NCI-H748 treated with DMSO at 0.1 percent for 48 hours (cell line): Measurements from ENCODE around the gene GRIK1.

ENCODE experiments used
- DNase-seq: peaks from one replicate; lab custom pipeline; 2025; lab: John Stamatoyannopoulos, UW

GRIK1 gene

GRCh38 chr21:29718081-29718815, 221.5 kb downstream of the GRIK1 start:
- no peak for DNase-seq

GRCh38 chr21:29717659-29718058, 222.1 kb downstream of the GRIK1 start:
- no peak for DNase-seq

GRCh38 chr21:29716753-29717152, 223.0 kb downstream of the GRIK1 start:
- DNase-seq = no peak

- no peak for DNase-seq
These were observed 224.7 kb downstream of the GRIK1 start for GRCh38 chr21:29715089-29715488.

GRCh38 chr21:29712818-29713217, 227.0 kb downstream of the GRIK1 start:
- no peak for DNase-seq

GRCh38 chr21:29711236-29711635, 228.6 kb downstream of the GRIK1 start:
- no peak for DNase-seq

- DNase-seq = no peak
These were observed 229.3 kb downstream of the GRIK1 start for GRCh38 chr21:29710498-29710897.

GRCh38 chr21:29708401-29708800, 231.4 kb downstream of the GRIK1 start:
- DNase-seq = no peak

GRCh38 chr21:29704719-29705118, 235.1 kb downstream of the GRIK1 start:
- no peak for DNase-seq

- DNase-seq = no peak
These were observed 238.1 kb downstream of the GRIK1 start for GRCh38 chr21:29701676-29702075.

- DNase-seq = no peak
These were observed 242.1 kb downstream of the GRIK1 start for GRCh38 chr21:29697555-29698193.

GRCh38 chr21:29696937-29697336, 242.9 kb downstream of the GRIK1 start:
- DNase-seq = no peak

- no peak for DNase-seq
These were observed 247.9 kb downstream of the GRIK1 start for GRCh38 chr21:29691616-29692491.

- no peak for DNase-seq
These were observed 250.0 kb downstream of the GRIK1 start for GRCh38 chr21:29689753-29690152.

GRCh38 chr21:29684106-29684505, 255.7 kb downstream of the GRIK1 start:
- no peak for DNase-seq

GRCh38 chr21:29682800-29683199, 257.0 kb downstream of the GRIK1 start:
- no peak for DNase-seq

- DNase-seq = no peak
These were observed 259.5 kb downstream of the GRIK1 start for GRCh38 chr21:29680273-29680672.

GRCh38 chr21:29678626-29679025, 261.2 kb downstream of the GRIK1 start:
- DNase-seq = no peak

- DNase-seq = no peak
These were observed 262.5 kb downstream of the GRIK1 start for GRCh38 chr21:29677326-29677725.

GRCh38 chr21:29676395-29676794, 263.4 kb downstream of the GRIK1 start:
- DNase-seq = no peak

GRCh38 chr21:29675451-29675850, 264.3 kb downstream of the GRIK1 start:
- DNase-seq = no peak

- no peak for DNase-seq
These were observed 265.5 kb downstream of the GRIK1 start for GRCh38 chr21:29674343-29674742.

- DNase-seq = no peak
These were observed 266.6 kb downstream of the GRIK1 start for GRCh38 chr21:29673096-29673610.
